Osteocyte (in vitro differentiated cells): ENCODE measurements around the gene GPC6. TPM values are rescaled to one million over a fixed set of nuclear protein-coding genes. Genes with fewer than 3 reads are reported as not detected.

Experiments used
- DNase-seq: peaks from one replicate; pipeline ENCODE4 v3.0.0; 2021; ENCODE audit warnings: mixed read lengths; ENCODE audit not compliant: unreplicated experiment; ENCODE audit errors: extremely low spot score
- H3K27ac Mint-ChIP-seq: one replicate; pipeline ENCODE4 v1.8.0; 2021; ENCODE audit warnings: mild to moderate bottlenecking, mixed read lengths; ENCODE audit not compliant: unreplicated experiment
- H3K27me3 Mint-ChIP-seq: one replicate; pipeline ENCODE4 v1.8.0; 2021; ENCODE audit warnings: mixed read lengths; ENCODE audit not compliant: unreplicated experiment
- H3K36me3 Mint-ChIP-seq: one replicate; pipeline ENCODE4 v1.8.0; 2021; ENCODE audit warnings: mixed read lengths; ENCODE audit not compliant: unreplicated experiment
- H3K4me1 Mint-ChIP-seq: one replicate; pipeline ENCODE4 v1.8.0; 2021; ENCODE audit warnings: mixed read lengths; ENCODE audit not compliant: unreplicated experiment
- H3K4me3 Mint-ChIP-seq: one replicate; pipeline ENCODE4 v1.8.0; 2021; ENCODE audit warnings: mild to moderate bottlenecking, moderate library complexity, mixed read lengths; ENCODE audit not compliant: unreplicated experiment
- H3K9me3 Mint-ChIP-seq: one replicate; pipeline ENCODE4 v1.8.0; 2021; ENCODE audit warnings: mixed read lengths; ENCODE audit not compliant: unreplicated experiment
- CTCF ChIP-seq: fragments of 200-600 bp; sonication (generic); IDR thresholded peaks from 2 replicates; pipeline ENCODE4 v1.5.0; 2021; ENCODE audit warnings: antibody characterized with exemption, mild to moderate bottlenecking, moderate library complexity
- total RNA-seq: library from RNA; stranded (reverse); gene quantifications from 2 replicates; pipeline ENCODE4 v1.2.1, GENCODE V29; 2021

The GPC6 gene
- total RNA-seq, 1 donor from 2014 or later, result 125 TPM

DNA sequence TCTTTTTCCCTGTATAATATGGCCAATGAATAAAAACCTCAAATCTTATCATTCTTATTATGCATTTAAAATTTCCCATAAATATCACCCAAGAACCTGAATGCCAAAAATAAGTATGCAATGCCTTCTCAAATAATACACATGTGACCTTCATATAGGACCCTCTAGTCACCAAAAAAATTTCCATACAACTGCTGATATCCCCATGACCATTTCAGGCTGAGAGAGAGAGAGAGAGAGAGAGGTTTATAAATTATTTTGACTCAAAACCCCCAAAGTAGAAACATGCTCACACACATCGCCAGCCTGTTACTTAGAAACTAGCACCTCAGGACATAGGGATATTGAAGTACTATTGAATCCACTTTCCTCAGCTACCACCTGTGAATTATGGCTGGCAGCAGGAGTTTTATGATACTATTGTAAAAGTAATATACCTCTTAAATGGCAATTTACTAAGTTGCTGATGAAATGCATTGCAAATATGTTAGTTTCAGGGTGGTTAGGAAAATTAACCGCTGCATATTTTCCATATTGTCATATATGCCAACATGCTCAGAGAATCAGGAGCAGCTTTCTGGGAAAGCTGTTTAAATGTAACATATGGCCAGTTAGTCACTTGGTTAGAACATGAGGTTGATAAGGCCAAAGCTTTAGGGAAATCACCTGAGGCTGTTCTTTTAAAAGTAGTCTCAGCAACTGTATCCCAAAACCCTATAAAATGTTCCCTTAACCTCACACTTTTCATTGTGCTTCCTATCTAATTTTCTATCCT lies 1022.0 kb downstream of the GPC6 start:
- DNase-seq, result no peak
- peaks cover 17% of the 10 kb centered on the region for H3K9me3 Mint-ChIP-seq
- TF ChIP-seq CTCF, result no peak
- no peaks in the 10 kb centered on the region for H3K27me3 Mint-ChIP-seq
- peaks cover 54% of the 10 kb centered on the region for H3K4me1 Mint-ChIP-seq
- H3K4me3 Mint-ChIP-seq, result no peak overlapping the region
- H3K27ac Mint-ChIP-seq, result peak overlapping the region; percentile 82
- peaks cover 10% of the 10 kb centered on the region for H3K36me3 Mint-ChIP-seq

DNA sequence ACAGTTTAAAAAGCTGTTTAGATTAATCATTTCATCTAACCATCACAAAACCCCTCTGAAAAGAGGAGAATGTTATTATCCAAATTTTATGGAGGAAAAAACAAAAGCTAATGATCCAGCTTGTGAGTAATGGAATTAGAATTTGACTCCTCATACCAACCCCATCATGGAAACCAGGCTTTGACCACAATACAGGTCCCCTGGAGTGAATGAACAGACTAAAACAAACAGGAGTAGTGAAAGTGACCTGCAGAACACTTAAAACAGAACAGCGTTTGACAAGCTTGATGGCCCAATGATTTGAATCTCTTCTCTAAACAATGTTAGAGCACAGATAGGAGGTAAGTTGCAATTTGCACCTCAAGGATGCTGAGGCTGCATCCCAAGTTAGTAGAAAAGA lies 1022.9 kb downstream of the GPC6 start:
- peaks cover 10% of the 10 kb centered on the region for H3K36me3 Mint-ChIP-seq
- peaks cover 17% of the 10 kb centered on the region for H3K9me3 Mint-ChIP-seq
- H3K4me1 Mint-ChIP-seq, result peaks cover 62% of the 10 kb centered on the region
- no peak overlapping the region for H3K4me3 Mint-ChIP-seq
- H3K27ac Mint-ChIP-seq, result peak overlapping the region; percentile 82
- no peak for TF ChIP-seq CTCF
- no peaks in the 10 kb centered on the region for H3K27me3 Mint-ChIP-seq
- DNase-seq, result no peak

- Mint-ChIP-seq H3K4me3 (no peak overlapping the region), H3K4me1 (peaks cover 76% of the 10 kb centered on the region), H3K27ac (peak overlapping the region; percentile 53), H3K9me3 (peaks cover under 1% of the 10 kb centered on the region), H3K27me3 (no peaks in the 10 kb centered on the region), H3K36me3 (peaks cover 6% of the 10 kb centered on the region)
- no peak for TF ChIP-seq CTCF
- no peak for DNase-seq
These were observed 1025.4 kb downstream of the GPC6 start for GRCh38 chr13:94251831-94252608.

- Mint-ChIP-seq H3K4me3 (no peak overlapping the region), H3K9me3 (no peaks in the 10 kb centered on the region), H3K27ac (no peak overlapping the region), H3K36me3 (peaks cover 5% of the 10 kb centered on the region), H3K4me1 (peaks cover 60% of the 10 kb centered on the region), H3K27me3 (no peaks in the 10 kb centered on the region)
- TF ChIP-seq CTCF, result no peak
- DNase-seq, result no peak
These were observed 1028.1 kb downstream of the GPC6 start for GRCh38 chr13:94254737-94255136.

DNA sequence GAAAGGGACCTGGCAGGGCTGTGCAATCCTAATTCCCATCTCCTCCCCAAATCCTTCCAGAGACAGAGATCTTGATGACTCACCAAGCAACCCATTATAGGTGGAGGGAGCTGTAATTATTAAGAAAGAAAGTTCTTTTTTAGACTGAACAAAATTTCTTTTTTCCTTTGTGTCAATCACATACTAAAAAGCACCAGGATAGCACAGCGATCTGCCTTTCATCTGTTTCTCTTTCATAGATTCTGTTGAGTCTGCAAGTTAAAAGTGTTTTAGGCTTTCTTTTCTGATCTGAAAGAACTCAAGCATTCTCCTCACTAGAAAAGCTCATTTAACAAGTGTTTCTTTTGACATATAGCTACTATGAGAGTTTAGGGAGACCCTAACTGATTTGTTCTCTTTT lies 1030.1 kb downstream of the GPC6 start:
- Mint-ChIP-seq H3K27ac (no peak overlapping the region), H3K27me3 (no peaks in the 10 kb centered on the region), H3K4me3 (no peak overlapping the region), H3K4me1 (peaks cover 48% of the 10 kb centered on the region), H3K9me3 (no peaks in the 10 kb centered on the region), H3K36me3 (peaks cover 5% of the 10 kb centered on the region)
- no peak for DNase-seq
- no peak for TF ChIP-seq CTCF
